Amniotic epithelial cell (primary cell): ENCODE measurements around the gene VWF.

ENCODE experiments used
- DNase-seq: peaks from one replicate; pipeline ENCODE4 v3.0.0-alpha.2; 2010; ENCODE audit warnings: low read depth

VWF gene

DNA sequence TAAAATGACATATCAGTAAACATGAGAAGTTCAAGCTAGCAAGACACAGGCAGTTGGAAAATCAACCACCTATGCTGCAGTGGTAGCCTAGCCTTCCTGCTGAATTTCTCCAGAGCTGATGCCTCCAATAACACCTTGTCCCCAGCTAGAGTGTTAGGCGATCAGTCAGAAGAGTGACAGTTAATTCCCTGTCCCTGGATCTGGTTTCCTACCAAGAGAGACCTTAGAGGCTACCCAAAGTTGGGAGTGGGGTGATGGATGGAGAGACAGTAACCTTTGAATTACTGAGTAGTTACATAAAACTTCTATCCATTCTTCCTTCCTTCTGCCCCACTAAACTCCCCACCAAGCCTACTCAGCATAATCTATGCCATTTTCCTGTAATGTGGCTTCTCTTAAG, 177.5 kb downstream of the VWF start:
- no peak for DNase-seq

DNA sequence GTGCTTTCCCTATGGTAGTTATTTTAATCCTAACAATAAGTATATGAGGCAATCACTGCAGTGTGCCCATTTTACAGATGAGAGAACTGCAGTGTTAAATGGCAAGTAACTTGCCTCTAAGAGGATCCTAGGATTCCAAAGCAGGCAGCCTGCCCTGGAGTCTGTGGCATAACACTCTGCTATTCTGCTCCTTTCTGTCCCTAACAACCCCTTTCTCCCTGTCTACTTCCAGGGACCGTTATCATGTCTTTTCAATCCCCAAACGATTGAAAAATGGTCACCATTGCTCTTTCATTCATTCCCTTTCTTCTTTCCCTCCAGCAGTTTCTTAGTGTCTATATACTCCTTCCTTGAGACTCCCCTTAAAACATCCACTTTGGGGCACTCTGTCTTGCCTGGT, 178.1 kb downstream of the VWF start:
- no peak for DNase-seq

DNA sequence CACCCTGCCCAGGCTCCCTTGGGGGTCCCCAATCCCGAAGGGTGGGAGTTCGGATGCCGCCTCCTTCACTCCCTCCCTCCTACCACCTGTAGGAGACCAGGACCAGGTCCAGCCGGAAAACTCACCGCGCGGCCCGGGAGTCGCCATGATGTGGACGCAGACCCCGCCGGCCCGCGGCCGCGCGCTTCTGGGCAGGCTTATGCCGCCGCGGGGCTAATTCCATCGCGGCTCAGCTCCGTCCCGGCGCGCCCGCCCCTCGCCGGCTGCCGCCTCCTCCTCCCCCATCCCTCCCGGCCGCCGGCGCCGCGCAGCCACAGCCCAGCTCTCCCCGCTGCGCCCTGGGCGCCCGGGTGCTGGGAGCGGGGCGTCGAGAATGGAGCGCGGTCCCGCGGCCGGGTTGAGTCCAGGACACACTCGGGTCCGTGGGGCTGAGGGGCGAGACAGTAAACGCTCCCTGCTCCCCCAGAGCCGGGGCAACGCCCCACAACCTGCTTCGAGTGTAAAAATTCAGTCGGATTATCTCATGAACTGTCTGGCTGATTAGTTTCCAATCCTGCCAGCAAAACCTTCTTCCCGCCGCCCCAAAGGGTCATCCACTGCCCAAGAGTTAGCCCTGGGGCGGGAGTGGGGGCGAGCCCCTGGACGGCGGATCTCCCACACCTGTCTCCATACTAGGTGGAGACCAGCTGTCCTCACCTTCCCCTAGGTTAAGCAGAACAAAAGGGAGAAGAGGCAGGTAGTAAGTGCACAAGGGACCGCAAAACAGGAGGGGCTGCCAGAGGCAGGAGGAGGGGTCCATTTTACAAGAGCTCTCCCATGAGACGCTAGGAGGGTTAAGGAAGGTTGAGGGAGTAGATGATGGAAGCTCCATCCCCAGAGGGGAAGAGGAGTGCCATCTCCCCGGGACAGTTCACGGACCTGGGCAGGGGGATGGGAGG, 179.1 kb downstream of the VWF start, which contains the start of gene ANO2:
TSS of gene ANO2 (minus strand) at position 189 of the 938 bp plus-strand sequence. CDS start at position 147, 42 bp downstream.
- no peak for DNase-seq

DNA sequence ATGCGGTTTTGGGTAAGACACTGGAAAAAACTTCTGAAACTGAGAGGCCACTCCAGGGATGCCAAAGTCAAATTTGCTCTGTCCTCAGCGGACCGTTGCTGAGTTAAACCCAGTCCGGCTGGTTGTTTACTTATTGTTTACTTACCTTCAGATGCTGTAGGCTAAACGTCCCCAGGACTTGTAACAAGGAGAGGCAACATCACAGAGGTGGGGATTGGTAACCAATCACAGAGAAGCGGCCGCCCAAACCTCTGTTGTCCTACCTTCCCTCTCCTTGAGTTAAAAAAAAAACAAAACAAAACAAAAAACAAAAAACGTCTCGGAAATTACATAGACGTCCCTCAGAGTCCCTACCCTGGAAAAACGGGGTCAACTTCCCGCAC, 179.8 kb downstream of the VWF start:
- no peak for DNase-seq

DNA sequence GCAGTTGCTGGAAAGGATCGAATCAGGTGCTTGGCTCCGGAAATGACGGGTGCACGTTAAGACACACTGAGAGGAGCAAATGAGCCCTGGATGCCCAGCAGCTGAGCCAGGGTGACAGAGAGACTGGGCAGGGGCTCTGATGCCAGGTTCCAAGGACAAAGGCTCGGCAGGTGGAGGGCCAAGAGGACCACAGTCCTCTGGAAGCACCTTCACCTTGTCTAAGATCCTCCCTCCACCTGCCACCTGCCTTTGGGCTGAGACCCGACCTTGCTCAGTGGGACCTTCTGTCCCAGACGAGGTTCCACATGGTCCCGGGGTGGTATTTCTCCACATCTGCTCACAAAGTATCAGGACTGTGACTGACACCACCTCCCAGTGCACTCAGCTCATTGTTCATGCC, 180.4 kb downstream of the VWF start:
- no peak for DNase-seq

DNA sequence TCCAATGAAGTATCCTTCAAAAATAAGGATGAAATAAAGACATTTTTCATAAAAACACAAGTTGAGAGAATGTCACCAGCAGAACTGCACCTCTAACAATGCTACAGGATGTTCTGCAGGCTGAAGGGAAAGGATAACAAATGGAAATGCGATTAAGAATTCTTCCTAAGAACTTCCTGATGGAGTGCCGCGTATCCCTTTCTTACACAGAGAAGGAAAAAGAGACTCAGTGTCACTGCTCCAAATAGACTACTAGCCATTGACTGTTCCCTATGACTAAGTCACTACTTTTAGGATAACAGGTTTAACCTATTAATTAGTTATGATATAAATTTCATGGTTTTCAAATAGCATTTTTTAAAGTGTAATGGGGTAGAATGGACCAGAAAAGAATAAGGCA, 182.6 kb downstream of the VWF start:
- DNase-seq: no peak

DNA sequence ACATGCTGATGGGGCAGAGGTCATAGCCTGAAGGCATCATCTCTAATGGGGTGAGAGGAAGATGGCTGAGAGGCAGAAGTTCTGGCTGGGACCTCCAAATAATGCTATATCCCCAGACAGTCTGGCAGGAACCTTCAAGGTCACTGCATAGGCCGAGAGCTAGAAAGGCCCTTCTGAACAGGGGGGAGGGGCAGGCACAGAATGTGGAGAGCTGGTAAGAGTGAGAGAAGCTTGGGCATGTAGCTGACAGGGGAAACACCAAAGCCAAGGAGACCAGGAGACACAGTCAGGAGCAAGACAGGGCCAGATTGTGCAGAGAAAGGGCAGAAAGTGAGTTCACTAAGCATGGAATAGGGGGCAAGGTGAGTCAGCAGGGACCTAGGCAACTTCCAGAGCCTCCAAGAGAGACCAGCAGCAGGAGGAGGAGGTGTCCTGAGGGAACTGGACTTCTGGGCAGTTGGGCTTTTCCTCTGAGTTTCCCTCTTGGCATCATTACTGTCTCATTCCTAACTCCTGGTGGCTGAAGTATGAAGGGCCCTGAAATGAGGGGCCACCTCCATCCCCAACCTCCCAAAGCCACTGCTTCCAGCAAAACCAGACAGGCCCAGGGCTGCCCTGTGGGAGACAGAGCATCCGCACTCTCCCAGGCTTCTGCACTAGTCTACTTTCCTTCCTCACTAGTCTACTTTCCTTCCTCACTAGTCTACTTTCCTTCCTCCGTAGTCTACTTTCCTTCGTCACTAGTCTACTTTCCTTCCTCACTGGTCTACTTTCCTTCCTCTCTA, 196.5 kb downstream of the VWF start:
- no peak for DNase-seq

DNA sequence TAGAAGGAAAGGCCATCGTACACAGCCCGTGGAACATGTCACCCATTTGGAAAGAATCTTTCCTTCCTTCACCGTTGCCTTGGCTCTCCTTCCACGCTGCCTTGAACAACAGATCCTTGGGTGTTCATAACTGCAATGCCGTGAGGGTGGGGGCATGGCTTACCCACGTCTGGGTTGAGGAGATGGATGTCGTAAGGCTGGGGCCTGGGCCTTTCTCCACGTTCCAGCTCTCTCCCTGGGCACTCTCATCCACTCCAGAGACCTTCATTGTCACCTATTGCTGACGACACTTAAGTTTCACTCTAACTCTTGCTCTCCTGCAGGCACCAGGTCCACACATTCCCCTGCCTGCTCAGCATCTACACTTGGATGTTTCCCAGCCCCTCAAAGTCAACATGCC, 198.8 kb downstream of the VWF start:
- no peak for DNase-seq

DNA sequence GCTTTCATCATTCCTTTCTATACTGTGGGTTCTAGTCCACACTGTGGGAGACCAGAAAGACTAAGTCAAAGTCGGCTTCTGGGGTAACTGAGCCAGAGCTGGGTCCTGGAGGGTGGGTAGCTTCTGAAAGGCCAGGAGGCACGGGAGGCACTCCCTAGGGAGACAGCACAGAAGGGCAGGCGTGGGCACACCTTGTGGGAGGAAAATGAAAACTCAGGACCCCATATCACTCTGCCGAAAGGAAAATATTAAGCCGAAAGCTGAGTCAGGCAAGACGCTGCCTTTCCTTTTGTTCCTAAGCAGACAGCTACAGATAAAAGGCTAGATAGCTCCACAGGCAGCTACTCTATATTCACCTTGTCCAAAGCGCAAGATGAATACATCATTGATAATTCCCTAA, 200.1 kb downstream of the VWF start:
- no peak for DNase-seq

DNA sequence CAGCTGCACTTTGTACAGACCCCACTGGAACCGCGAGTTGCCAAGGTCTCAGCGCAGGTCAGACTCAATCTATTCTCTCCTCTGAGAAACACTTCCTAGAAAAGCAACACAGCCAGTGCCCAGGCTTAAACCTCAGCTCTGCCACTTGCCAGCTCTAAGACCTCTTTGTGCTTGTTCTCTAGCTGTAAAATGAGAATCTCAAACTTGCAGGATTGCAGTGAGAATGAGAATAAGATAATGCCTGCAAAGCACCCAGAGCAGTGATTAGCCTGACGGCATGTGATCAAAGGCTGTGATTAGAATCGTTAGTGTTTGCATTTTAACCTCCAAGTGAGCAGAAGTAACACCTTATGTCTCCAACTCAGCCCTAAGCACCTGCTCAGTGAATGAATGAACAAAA, 200.7 kb downstream of the VWF start:
- no peak for DNase-seq

DNA sequence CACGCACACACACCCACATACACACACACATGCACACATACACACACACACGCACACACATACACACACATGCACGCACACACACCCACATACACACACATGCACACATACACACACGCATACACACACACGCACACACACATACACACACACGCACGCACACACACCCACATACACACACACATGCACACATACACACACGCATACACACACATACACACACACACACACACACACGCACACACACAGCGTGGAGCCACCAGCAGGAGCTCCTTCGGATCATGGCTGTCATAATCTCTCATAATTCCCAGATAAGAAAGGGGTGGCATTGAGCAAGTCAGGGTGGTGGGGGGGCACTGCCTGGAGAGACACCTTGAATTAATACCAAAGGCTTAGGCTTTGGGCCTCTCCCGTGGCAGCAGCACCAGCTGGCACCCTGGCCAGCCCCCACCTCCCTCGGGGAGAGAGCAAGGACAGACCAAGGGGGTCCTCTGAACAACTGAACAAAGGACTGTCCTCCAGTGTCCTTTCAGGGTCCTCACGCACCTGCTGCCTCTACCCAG, 201.3 kb downstream of the VWF start:
- DNase-seq: no peak

DNA sequence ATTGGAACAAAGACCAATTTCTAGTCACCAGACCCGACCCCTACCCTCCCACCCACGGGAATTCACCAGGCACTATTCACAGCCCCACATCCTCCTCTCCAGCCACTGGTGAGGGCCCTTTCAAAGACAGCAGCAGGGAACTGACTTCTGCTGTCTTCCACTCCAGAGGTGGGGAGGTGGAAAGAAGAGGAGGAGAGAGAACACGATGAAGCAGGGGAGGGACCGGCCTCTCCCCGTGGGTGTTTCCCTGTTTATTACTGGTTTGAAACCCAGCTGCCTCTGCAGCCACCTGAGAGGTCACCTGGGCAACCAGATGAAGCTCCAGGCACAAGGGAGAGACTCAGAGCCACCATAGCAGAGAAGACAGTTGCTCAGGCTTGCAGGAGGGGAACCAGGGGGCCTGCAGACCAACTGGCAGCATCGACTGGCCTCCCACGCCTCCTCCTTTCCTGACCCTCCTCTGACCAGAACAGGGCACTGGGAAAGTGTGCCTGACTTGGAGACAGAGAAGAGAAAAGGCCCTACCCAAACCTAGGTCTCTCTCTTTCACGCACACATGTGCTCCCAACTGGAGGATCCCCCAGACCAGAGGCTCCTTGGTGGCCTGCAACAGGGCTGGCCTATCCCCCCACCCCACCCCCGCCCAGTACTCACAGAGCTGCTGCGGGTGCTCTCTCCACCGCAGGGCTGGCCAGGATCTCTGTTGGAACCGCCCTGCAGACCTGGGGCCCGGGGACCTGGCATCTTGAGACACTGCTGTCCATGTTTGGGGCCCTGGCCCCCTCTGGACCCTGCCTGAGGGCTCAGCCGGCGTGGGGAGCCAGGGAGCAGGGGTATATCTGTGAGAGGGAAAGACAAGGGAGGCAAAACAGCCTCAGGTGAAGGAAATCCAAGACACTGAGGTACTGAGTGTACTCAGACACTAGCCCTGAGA, 202.2 kb downstream of the VWF start:
- DNase-seq: no peak

DNA sequence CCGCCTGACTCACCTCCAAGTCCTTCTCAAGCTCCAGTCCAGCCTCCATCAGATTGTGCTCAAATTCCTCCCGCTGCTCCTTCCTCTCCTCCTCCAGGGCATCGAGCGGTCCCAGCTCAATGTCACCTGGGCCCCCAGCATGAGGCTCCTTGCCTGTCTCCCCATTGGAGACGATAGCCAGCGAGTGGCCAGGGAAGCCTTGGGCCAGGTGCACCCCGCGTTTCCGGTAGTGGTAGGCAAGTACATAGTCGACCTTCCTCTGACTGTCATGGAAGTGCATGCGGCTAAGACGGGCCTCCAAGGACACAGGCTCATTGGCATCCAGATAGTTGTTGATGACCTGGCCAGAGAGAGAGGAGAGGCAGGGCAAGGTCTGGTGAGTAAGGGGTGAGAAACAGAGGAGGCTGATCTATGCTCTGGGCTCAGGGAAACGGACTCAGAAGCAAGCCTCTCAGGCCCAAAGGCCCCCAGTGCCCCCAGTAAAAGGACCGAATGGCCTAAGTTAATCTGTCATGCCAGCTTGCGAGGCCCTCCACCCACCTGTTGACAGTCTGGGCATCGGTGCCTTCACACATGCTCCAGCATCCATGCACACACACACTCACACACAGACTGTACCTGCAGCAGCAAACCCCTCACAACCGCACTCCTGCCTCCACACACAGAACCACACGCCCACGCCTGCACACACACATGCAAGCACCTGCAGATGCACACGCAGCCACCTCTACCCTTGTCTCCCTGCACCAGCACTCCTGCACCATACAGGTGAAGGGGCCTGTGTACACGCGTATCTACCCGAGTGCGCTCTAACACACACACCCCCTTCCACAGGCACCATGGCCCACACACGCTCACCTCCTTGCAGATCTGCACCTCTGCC, 203.2 kb downstream of the VWF start:
- DNase-seq: no peak

DNA sequence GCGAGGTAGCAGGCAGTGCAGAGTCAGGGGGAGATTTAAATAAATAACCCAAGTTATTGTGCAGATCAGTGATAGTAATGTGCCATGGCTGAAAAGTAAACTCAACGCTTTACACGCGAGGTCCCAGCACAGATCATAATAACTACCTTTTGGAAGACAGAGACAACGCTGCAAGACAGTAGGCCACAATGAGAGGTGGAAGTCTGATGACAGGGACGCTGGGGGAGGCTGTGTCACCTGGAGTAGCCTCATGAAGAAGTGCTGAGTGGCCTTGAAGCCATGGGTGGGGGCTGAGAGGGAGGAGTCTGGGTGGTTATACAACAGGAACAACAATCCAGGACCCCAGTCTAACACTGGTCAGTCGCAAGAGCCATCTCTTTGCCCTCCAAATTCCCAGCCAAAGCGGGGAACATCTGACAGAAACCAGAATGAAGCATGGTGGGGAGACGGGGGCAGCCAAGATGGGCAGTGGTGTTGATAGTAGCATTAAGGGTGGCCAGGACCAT, 207.6 kb downstream of the VWF start:
- DNase-seq: no peak

DNA sequence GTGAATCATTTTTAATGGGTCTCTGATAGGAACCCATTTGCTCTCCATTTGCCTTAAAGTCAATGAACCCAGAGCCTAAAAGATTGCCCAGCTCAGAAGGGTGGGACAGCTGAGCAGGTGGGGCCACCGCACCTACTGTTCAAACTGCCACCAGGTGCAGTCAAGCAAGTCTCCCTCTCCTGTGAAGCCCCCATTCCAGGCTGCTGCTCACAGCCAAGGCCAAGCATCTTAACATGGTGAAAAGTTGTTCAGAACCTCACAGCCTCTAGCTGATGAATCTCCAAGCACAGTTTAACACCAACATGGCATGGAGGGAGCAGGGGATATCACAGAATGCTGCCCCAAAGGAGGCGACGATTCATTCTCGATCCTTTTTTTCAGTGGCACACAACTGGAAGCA, 209.0 kb downstream of the VWF start:
- DNase-seq: no peak

DNA sequence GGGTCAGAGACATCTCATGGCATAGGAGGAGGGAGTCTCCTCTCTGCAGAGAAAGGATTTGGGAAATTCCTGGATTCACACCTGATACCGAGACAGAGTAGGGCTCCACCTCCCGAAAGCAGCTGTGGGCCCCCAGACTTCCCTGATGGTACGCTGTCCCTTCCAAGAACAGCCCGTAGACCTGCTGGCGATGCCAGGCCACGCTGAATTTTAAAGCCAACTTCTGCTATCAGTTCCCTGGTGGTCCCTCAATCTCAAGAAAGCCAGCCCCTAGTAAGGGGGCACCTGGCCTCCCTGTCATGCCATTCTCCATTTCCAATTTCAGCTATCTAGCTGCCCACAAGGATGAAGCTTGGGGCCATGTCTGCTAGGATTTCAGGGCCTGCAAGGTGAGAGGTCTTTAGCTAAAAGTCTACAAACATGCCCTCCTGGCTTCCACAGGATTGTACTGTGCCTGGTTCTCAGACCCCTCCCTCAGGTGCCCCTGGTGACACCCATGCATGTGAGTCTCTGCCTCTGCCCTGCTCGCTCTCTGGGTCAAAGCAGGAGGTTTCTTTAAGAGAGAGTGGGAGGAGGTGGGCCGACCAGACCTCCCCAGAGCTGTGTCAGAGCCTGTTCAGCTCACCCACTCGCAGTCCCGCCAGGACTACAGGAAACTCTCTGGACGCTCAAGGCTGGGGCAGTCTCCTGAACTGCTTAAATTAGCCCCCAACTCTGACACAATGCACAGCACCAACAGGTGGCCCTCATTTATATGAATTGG, 209.9 kb downstream of the VWF start:
- no peak for DNase-seq

DNA sequence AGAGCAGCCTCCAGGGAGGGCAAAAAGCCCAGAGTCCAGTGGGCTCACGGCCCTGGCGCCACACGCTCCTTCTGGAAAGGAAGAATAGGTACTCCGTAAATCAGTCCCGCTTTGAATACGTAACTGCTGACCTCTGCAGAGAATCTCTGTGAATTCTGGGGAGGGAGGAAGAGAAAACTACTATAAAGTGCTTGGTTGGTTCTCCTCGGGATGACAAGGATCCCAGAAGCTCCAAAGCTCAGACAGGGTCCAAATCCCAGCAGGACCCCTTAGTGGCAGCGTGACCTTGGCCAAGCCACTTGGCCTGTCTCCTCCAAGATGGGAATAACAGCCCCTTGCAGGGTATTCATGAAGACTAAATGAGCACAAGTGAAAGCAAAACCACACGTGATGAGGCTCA, 211.1 kb downstream of the VWF start:
- DNase-seq: no peak

DNA sequence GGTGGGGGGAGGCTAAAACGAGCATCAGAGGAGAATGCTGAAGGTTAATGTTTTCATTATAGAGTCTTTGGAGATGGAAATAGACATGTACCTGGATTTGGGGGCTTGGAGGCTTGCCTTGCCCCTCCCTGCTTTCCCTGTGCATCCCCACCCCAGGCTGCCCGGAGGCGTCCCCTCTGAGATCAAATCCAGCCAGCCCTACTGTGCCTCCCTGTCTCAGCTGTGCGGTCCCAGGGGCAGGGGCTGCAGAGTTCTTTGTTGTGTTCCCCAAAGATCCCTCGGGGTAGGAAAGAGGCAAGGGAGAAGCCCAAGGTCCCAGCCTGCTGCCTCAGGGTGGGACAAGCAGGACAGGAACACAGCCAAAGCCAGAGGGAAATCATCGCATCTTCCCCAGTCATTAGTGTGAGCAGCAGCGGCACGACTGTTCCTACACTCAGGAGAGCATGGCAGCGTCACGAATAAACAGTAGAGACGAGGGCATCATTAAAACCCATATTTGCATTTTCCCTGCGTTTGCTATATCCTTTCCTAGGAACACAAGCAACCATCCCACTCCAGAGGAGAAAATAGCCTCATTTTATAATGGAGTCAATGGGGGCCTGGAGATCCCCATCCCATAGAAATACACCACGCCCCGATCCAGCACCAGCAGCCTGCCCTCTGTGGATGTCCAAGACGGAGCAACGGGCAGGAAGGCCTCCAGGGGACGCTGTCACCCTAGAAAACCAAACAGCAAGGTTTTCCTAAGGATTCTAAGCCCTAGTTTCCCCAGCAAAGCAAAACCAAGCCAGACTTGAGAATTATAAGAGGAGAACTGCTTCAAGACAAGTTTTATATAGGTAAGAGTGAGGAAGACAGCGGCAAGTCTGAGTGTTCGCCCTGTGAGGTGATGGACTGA, 211.8 kb downstream of the VWF start:
- DNase-seq: no peak

DNA sequence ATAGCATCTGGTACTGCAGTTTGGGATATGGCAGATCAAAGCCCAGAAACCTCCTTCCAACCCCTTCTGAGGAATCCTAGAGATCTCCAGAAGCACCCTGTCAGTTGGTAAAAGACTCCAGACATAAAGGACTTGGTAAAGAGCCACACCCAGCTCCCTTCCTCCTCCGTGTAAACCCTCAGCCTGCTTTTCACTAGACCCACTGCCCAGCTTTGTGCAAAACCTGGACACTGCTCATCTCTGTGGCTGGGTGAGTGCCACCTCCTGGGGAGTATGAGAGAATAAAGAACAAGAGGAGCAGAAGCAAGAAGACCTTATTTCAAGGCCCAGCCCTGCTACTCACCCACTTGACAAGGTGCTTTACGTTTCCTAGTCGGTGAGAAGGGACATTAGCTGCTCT, 212.5 kb downstream of the VWF start:
- DNase-seq: no peak
